Pancreas (tissue), 10 donors: Measurements from ENCODE around the gene ACLY. TPM values are rescaled to one million over a fixed set of nuclear protein-coding genes. Genes with fewer than 3 reads are reported as not detected.
A peak's percentile ranks its signal among the peaks of the same experiment; 100 is the strongest.

ENCODE experiments used
- ATAC-seq, 4 donors: fragments of 200-7000 bp; cut with Tn5 transposase; one replicate each; pipeline versions ENCODE4 v1.8.0 to v1.9.1; 2020; ENCODE audit warnings: mild to moderate bottlenecking in 4 of 4, moderate library complexity in 4 of 4
- DNase-seq, 6 donors: peaks; one replicate each; pipeline ENCODE4 v3.0.0-alpha.2; 2020
- FAIRE-seq: peaks from 2 replicates; lab custom pipeline; 2012; peaks lifted over from hg19 to GRCh38; lab: Jason Lieb, UNC
- H3K27ac ChIP-seq, 4 donors: fragments of 200-600 bp; sonication (generic); 1 replicate in 3 of 4; 2 replicates in 1 of 4; pipeline versions ENCODE4 v1.5.0 to v1.8.0; 2020
- H3K27me3 ChIP-seq, 4 donors: fragments of 200-600 bp; one replicate each; pipeline ENCODE4 v1.8.0; 2021
- H3K36me3 ChIP-seq, 3 donors: fragments of 200-600 bp; sonication (generic) in 1 of 3; one replicate each; pipeline versions ENCODE4 v1.5.0 to v1.8.0; 2020 to 2021
- H3K4me1 ChIP-seq, 3 donors: fragments of 200-600 bp; one replicate each; pipeline ENCODE4 v1.8.0; 2021
- H3K4me3 ChIP-seq, 4 donors: fragments of 200-600 bp; sonication (generic) in 2 of 4; one replicate each; pipeline versions ENCODE4 v1.5.0 to v1.8.0; 2020 to 2021
- H3K9me3 ChIP-seq, 4 donors: fragments of 200-600 bp; one replicate each; pipeline ENCODE4 v1.8.0; 2021
- CTCF ChIP-seq, 4 donors: fragments of 200-600 bp; sonication (generic) in 3 of 4; IDR thresholded peaks; one replicate each; pipeline versions ENCODE4 v1.5.0 to v1.8.0; 2021; ENCODE audit warnings: antibody characterized with exemption in 4 of 4
- WGBS, 2 donors: extraction: QIAGEN DNeasy Blood & Tissue Kit; methylation state at CpG; one replicate each; pipeline ENCODE4 v1.1.7; 2013; 5-methylcytosine and 5-hydroxymethylcytosine counted together
- intact Hi-C, 3 donors: fragments of 100-400 bp; cut with DNase I; formaldehyde crosslinking; loops; one replicate each; pipeline versions ENCODE4 v1.11.1 to v1.14.2; 2022
- polyA plus RNA-seq, 2 donors: library from polyadenylated mRNA; stranded (reverse); fragments of 200-250 nt; gene quantifications; one replicate each; pipeline ENCODE4 v1.2.3, GENCODE V29; 2013
- total RNA-seq, 6 donors: library from RNA; stranded (reverse); fragmentation: NEBNext Ultra II Directional in 4 of 6; extraction: Animal tissue kit (Norgen Biotek cat#: 25700) in 4 of 6; gene quantifications; one replicate each; pipeline versions ENCODE4 v1.2.1 to v1.2.4, GENCODE V29; 2021 to 2023
- donor health status: healthy with polysubstance abuse.
- donor health status: DM: no; HTN: no; CAD: no; lungs with moderate emphysema.
- donor health status: DM: no; HTN: no; CAD: no.
- donor health status: control.
- donor health status: control.
- donor health status: Bipolar disorder and iron deficiency.
- donor health status: DM: yes; HTN: yes; CAD: no.
- donor health status: DM: no; HTN: no; CAD: no.
- donor health status: DM: no; HTN: no; CAD: no.
- donor health status: DM: yes; HTN: yes; CAD: no.

Gene ACLY
- total and polyA plus RNA-seq, 8 donors = 22.0 to 101 (median 58.3) TPM

DNA sequence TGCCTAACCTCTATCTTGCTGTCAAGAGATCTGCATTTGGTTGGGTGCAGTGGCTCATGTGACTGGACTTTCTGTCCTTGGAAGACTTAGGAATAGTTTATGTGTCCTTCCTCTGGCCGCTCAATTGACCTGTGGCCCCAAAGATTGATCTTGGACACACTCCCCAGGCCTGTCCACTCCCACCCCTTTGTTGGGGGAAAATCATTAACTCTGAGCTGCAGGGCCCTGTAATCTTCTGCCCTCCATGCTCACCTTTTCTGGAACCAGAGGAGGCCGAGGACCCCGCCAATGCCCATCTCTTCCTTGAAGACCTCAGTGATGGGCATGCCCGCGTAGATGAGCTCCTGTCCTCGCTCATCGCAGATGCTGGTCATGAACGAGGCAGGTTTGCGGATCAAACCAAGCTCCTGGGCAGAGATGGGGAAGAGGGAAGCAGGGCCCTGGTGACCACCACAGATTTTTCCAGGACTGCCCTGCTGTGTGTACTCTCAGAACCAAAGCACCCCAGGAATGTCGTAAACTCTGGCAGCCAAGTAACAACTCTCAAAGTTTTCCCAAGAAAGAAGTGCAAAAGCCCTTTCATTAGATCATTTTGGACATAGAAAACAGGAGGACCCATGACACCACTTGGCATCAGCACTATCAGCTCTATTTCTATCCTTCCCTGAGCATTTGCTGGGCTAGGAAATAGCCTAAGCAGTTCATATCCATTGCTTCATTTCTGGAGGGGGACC lies 45.0 kb downstream of the ACLY start:
- DNase-seq (peak in 1 of 6 donors; percentile 33), ATAC-seq (no peak), FAIRE-seq (no peak)
- H3K4me1 ChIP-seq = no peaks in the 10 kb centered on the region
- WGBS, 2 donors = 96 to 98% methylated on average over 10 of the region's 10 CpGs
- H3K36me3 ChIP-seq = peaks cover 4 to 58% (median 27%) of the 10 kb centered on the region in 3 donors
- no peak overlapping the region for H3K4me3 ChIP-seq
- intact Hi-C loops = no loop called here
- TF ChIP-seq CTCF (IDR thresholded peaks at IDR 0.05) = no peak
- no peak overlapping the region for H3K27ac ChIP-seq
- H3K9me3 ChIP-seq = no peaks in the 10 kb centered on the region
- no peaks in the 10 kb centered on the region for H3K27me3 ChIP-seq

DNA sequence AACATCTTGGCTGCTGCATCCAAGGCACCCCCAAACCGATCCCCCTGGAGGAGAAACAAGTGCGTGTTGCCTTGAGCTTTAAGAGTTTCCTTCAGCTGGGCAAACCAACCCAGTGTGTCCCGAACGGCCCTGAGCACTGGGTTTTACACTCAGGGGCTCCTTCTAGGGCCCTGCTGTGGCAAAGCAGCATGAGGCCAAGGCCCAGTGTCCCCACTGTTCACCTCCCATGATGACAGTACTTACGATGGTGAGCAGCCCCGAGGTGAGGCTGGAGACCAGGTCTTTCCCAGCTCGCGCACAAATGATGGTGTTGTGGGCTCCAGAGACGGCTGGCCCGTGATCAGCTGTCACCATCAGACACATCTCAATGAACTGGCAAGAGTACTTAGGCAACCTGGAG lies 47.0 kb downstream of the ACLY start:
- H3K27ac ChIP-seq = no peak overlapping the region
- H3K4me1 ChIP-seq = no peaks in the 10 kb centered on the region
- no peaks in the 10 kb centered on the region for H3K9me3 ChIP-seq
- peak in 1 of 6 donors; percentile 35 for DNase-seq
- intact Hi-C loops = no loop called here
- H3K36me3 ChIP-seq = peaks cover 4 to 49% (median 14%) of the 10 kb centered on the region in 3 donors
- 93% methylated on average over 10 of the region's 10 CpGs for WGBS, 2 donors
- no peak overlapping the region for H3K4me3 ChIP-seq
- H3K27me3 ChIP-seq = no peaks in the 10 kb centered on the region
- ATAC-seq = no peak
- FAIRE-seq = no peak
- no peak for TF ChIP-seq CTCF (IDR thresholded peaks at IDR 0.05)

DNA sequence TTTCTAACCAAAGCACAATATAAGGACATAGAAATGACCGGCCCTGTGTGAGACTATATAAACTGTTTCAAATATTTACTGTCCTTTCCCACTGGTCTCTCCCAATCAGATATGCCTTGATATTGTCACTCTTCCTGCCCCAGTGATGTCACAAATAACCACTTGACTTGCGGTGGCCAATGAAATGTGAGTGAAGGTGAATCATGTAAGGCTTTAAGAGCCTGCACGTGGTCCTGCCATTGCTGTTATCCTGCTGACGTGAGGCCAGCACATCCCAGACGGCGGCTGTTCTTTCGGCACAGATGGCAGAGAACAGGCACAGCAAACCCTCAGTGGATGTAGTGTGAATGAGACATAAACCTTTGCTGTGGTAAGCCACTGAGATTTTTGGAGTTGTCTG lies 48.1 kb downstream of the ACLY start:
- no peak for ATAC-seq
- Histone ChIP-seq H3K36me3 (peaks cover 4 to 47% (median 14%) of the 10 kb centered on the region in 3 donors), H3K27me3 (no peaks in the 10 kb centered on the region), H3K4me3 (no peak overlapping the region), H3K4me1 (no peaks in the 10 kb centered on the region), H3K27ac (no peak overlapping the region), H3K9me3 (no peaks in the 10 kb centered on the region)
- TF ChIP-seq CTCF (IDR thresholded peaks at IDR 0.05) = no peak
- WGBS, 2 donors = 77 to 80% methylated on average over 7 of the region's 7 CpGs
- intact Hi-C loops = no loop called here
- peak in 1 of 6 donors; percentile 14 for DNase-seq
- FAIRE-seq = no peak

GRCh38 chr17:41870097-41870496 lies 48.7 kb downstream of the ACLY start:
- intact Hi-C loops = no loop called here
- Histone ChIP-seq H3K4me3 (no peak overlapping the region), H3K4me1 (no peaks in the 10 kb centered on the region), H3K27me3 (no peaks in the 10 kb centered on the region), H3K27ac (no peak overlapping the region), H3K9me3 (no peaks in the 10 kb centered on the region), H3K36me3 (peaks cover 4 to 47% (median 14%) of the 10 kb centered on the region in 3 donors)
- TF ChIP-seq CTCF (IDR thresholded peaks at IDR 0.05) = no peak
- ATAC-seq = no peak
- WGBS, 2 donors = 85 to 90% methylated on average over 2 of the region's 2 CpGs
- no peak for FAIRE-seq
- DNase-seq = peak in 1 of 6 donors; percentile 19

DNA sequence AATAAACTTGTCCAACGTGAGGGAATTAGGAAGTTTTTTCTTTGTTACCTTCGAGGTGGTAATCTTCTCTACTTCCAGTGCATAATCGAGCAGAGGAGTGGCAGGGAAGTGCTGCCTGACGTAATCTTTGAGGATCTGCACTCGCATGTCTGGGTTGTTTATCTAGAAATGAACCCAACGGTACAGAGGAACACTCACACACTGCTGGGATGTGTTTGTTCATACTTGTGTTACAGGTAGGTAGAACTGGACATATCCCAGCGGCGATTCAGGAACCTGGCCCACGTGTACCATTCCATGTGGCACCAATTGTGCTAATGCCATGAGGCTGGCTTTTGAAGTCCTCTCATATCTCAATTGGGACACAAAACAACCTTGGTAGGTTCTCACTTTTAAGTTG lies 49.3 kb downstream of the ACLY start:
- Histone ChIP-seq H3K36me3 (peaks cover 4 to 47% (median 14%) of the 10 kb centered on the region in 3 donors), H3K9me3 (no peaks in the 10 kb centered on the region), H3K27ac (no peak overlapping the region), H3K4me3 (no peak overlapping the region), H3K27me3 (no peaks in the 10 kb centered on the region), H3K4me1 (peaks cover 0 to under 1% (median 0%) of the 10 kb centered on the region in 3 donors)
- no peak for ATAC-seq
- peak in 1 of 6 donors; percentile 17 for DNase-seq
- WGBS, 2 donors = 66 to 70% methylated on average over 9 of the region's 9 CpGs
- TF ChIP-seq CTCF (IDR thresholded peaks at IDR 0.05) = no peak
- no peak for FAIRE-seq
- intact Hi-C loops = loop anchor here in 1 of 3 donors (10.0 kb wide), 1 partner anchor 55 kb away; the partner anchor contains the start of genes FKBP10 and P3H4
